Activated T-cell treated with anti-CD3 and anti-CD28 coated beads, Interleukin-2, amount 50 U/mL, for 4 hours (primary cell): ENCODE data around the gene CUTA. TPM values are rescaled to one million over a fixed set of nuclear protein-coding genes. Genes with fewer than 3 reads are reported as not detected.

ENCODE experiments used
- total RNA-seq, 3 donors: library from RNA; stranded (reverse); gene quantifications; one replicate each; pipeline ENCODE4 v1.2.1, GENCODE V29; 2021

Gene CUTA
- total RNA-seq, 3 donors from 2014 or later, result 76.6 to 84.5 (median 79.2) TPM

Other genes with a start within 250 kb of the CUTA start
- under 1 TPM; 0.48 to 0.98 (median 0.60) TPM for gene COL11A2, start 225.6 kb downstream of the CUTA start, total RNA-seq
- 10 to 100 TPM; 55.2 to 62.3 (median 60.8) TPM for gene RXRB, start 217.4 kb downstream of the CUTA start, total RNA-seq
- 10 to 100 TPM; 68.7 to 78.3 (median 72.1) TPM for gene SLC39A7, start 217.2 kb downstream of the CUTA start, total RNA-seq
- 10 to 100 TPM; 11.7 to 20.1 (median 19.4) TPM for gene HSD17B8, start 213.5 kb downstream of the CUTA start, total RNA-seq
- gene RING1, start 209.6 kb downstream of the CUTA start, total RNA-seq, result 10 to 100 TPM; 64.7 to 66.5 (median 66.3) TPM
- 10 to 100 TPM; 51.2 to 65.4 (median 63.5) TPM for gene VPS52, start 146.2 kb downstream of the CUTA start, total RNA-seq
- 1,000 to 10,000 TPM; 4,231 to 4,415 (median 4,409) TPM for gene RPS18, start 146.0 kb downstream of the CUTA start, total RNA-seq
- 1 to 10 TPM; 2.6 to 3.8 (median 3.7) TPM for gene B3GALT4, start 141.0 kb downstream of the CUTA start, total RNA-seq
- gene WDR46, start 128.9 kb downstream of the CUTA start, total RNA-seq, result 100 to 1,000 TPM; 188 to 198 (median 197) TPM
- gene PFDN6, start 128.5 kb downstream of the CUTA start, total RNA-seq, result 100 to 1,000 TPM; 153 to 157 (median 153) TPM
- 10 to 100 TPM; 11.6 to 15.8 (median 15.4) TPM for gene RGL2, start 119.2 kb downstream of the CUTA start, total RNA-seq
- 100 to 1,000 TPM; 265 to 315 (median 301) TPM for gene TAPBP, start 104.0 kb downstream of the CUTA start, total RNA-seq
- gene ZBTB22, start 100.4 kb downstream of the CUTA start, total RNA-seq, result 1 to 10 TPM; 6.1 to 9.4 (median 8.9) TPM
- 10 to 100 TPM; 73.6 to 88.5 (median 81.5) TPM for gene DAXX, start 95.1 kb downstream of the CUTA start, total RNA-seq
- gene KIFC1, start 26.3 kb downstream of the CUTA start, total RNA-seq, result 1 to 10 TPM; 7.3 to 8.3 (median 7.4) TPM
- 10 to 100 TPM; 24.4 to 29.4 (median 26.8) TPM for gene PHF1, start 7.1 kb downstream of the CUTA start, total RNA-seq
- gene SYNGAP1, start 2.0 kb upstream of the CUTA start, total RNA-seq, result 10 to 100 TPM; 18.6 to 23.4 (median 20.2) TPM
- 10 to 100 TPM; 22.9 to 23.4 (median 22.9) TPM for gene ZBTB9, start 36.5 kb upstream of the CUTA start, total RNA-seq
- 10 to 100 TPM; 42.1 to 52.0 (median 49.8) TPM for gene BAK1, start 162.2 kb upstream of the CUTA start, total RNA-seq
- gene ITPR3, start 203.2 kb upstream of the CUTA start, total RNA-seq, result 10 to 100 TPM; 34.6 to 37.2 (median 35.5) TPM